Mesodermal cell (in vitro differentiated cells): ENCODE results near the gene P2RX4.
"Not testable (repeated sequence)": the region's sequence is repeated elsewhere in the genome, so short reads cannot be mapped to it uniquely, and the experiment has no call there.

Source experiments
- H3K27ac ChIP-seq: 2 replicates; pipeline ENCODE4 v1.7.0; 2013; ENCODE audit warnings: mild to moderate bottlenecking, low read depth, low read length, moderate library complexity; ENCODE audit not compliant: severe bottlenecking
- H3K36me3 ChIP-seq: 2 replicates; pipeline ENCODE4 v1.7.1; 2013; ENCODE audit warnings: mild to moderate bottlenecking, low read length, moderate library complexity; ENCODE audit not compliant: control insufficient read depth, insufficient read depth
- H3K4me1 ChIP-seq: one replicate; pipeline ENCODE4 v1.7.1; 2013; ENCODE audit warnings: mild to moderate bottlenecking, low read length; ENCODE audit not compliant: insufficient read depth, control insufficient read depth, poor library complexity, severe bottlenecking
- H3K4me3 ChIP-seq: 2 replicates; pipeline ENCODE4 v1.7.0; 2013; ENCODE audit warnings: low read length, control low read depth, mild to moderate bottlenecking; ENCODE audit not compliant: insufficient read depth, poor library complexity, severe bottlenecking; ENCODE audit errors: extremely low read depth
- H3K9me3 ChIP-seq: 2 replicates; pipeline ENCODE4 v1.7.1; 2013; ENCODE audit warnings: mild to moderate bottlenecking, low read length, moderate library complexity; ENCODE audit not compliant: control insufficient read depth
- WGBS, 2 experiments: methylation state at CpG; one replicate each; pipeline ENCODE4 v1.1.5; 2013; ENCODE audit warnings: missing lambda C conversion rate in 2 of 2; ENCODE audit not compliant: insufficient coverage in 2 of 2; 5-methylcytosine and 5-hydroxymethylcytosine counted together

The P2RX4 gene

GRCh38 chr12:121279071-121279375 lies 69.1 kb downstream of the P2RX4 start:
- H3K9me3 ChIP-seq = no peaks in the 10 kb centered on the region
- no peaks in the 10 kb centered on the region for H3K4me1 ChIP-seq
- H3K36me3 ChIP-seq = peaks cover 24% of the 10 kb centered on the region
- H3K4me3 ChIP-seq = no peak overlapping the region
- no peak overlapping the region for H3K27ac ChIP-seq
- 95% methylated on average over 11 of the region's 13 CpGs for WGBS, 2 experiments

- Histone ChIP-seq H3K27ac (no peak overlapping the region), H3K4me3 (no peak overlapping the region), H3K4me1 (no peaks in the 10 kb centered on the region), H3K36me3 (peaks cover 25% of the 10 kb centered on the region), H3K9me3 (no peaks in the 10 kb centered on the region)
- 87 to 94% methylated on average over 3 to 10 of the region's 10 CpGs for WGBS, 2 experiments
Observed at GRCh38 chr12:121279507-121279915, 69.6 kb downstream of the P2RX4 start.

GRCh38 chr12:121280531-121280930 lies 70.6 kb downstream of the P2RX4 start:
- H3K4me3 ChIP-seq, H3K4me1 ChIP-seq, H3K27ac ChIP-seq, H3K9me3 ChIP-seq: not testable (repeated sequence)
- WGBS, 2 experiments = 75 to 85% methylated on average over 2 to 4 of the region's 11 CpGs
- H3K36me3 ChIP-seq = peaks cover 22% of the 10 kb centered on the region

GRCh38 chr12:121281116-121281515 lies 71.2 kb downstream of the P2RX4 start:
- 82 to 85% methylated on average over 12 of the region's 14 CpGs for WGBS, 2 experiments
- H3K36me3 ChIP-seq = peaks cover 19% of the 10 kb centered on the region
- H3K27ac ChIP-seq, H3K4me1 ChIP-seq, H3K9me3 ChIP-seq, H3K4me3 ChIP-seq: not testable (repeated sequence)

- H3K4me1 ChIP-seq = no peaks in the 10 kb centered on the region
- 92 to 93% methylated on average over 8 to 10 of the region's 10 CpGs for WGBS, 2 experiments
- no peaks in the 10 kb centered on the region for H3K9me3 ChIP-seq
- peaks cover 19% of the 10 kb centered on the region for H3K36me3 ChIP-seq
- H3K27ac ChIP-seq = no peak overlapping the region
- no peak overlapping the region for H3K4me3 ChIP-seq
Observed at GRCh38 chr12:121282072-121282742, 72.3 kb downstream of the P2RX4 start.

- peaks cover 15% of the 10 kb centered on the region for H3K36me3 ChIP-seq
- 96 to 98% methylated on average over 9 to 10 of the region's 11 CpGs for WGBS, 2 experiments
- H3K4me3 ChIP-seq, H3K4me1 ChIP-seq, H3K9me3 ChIP-seq, H3K27ac ChIP-seq: not testable (repeated sequence)
Observed at GRCh38 chr12:121282910-121283309, 73.0 kb downstream of the P2RX4 start.

- Histone ChIP-seq H3K4me3 (no peak overlapping the region), H3K4me1 (no peaks in the 10 kb centered on the region), H3K9me3 (no peaks in the 10 kb centered on the region), H3K36me3 (peaks cover 10% of the 10 kb centered on the region), H3K27ac (no peak overlapping the region)
- 82 to 95% methylated on average over 5 of the region's 5 CpGs for WGBS, 2 experiments
Observed at GRCh38 chr12:121283388-121283787, 73.5 kb downstream of the P2RX4 start.
